Measurements from ENCODE around the gene SERPINB4. TPM values are rescaled to one million over a fixed set of nuclear protein-coding genes. Genes with fewer than 3 reads are reported as not detected.
"Not testable (repeated sequence)": the region's sequence is repeated elsewhere in the genome, so short reads cannot be mapped to it uniquely, and the experiment has no call there.

The SERPINB4 gene
- total and polyA plus RNA-seq, 2 donors (not counting 1 experiment from before 2014, with no cell fraction given): not detected

GRCh38 chr18:63664571-63664970, 20.5 kb upstream of the SERPINB4 start:
- Mint-ChIP-seq H3K4me1 (no peaks in the 10 kb centered on the region), H3K27ac (no peak overlapping the region), H3K9me3 (ENCODE audit: insufficient read depth) (peaks cover 12% of the 10 kb centered on the region), H3K27me3 (peaks cover 5% of the 10 kb centered on the region), H3K4me3 (no peak overlapping the region)
- TF ChIP-seq EZH2 (IDR thresholded peaks at IDR 0.05; ENCODE audit: borderline replicate concordance, insufficient read depth, low read depth, low read length, poor library complexity, severe bottlenecking): no peak
- no peak for TF ChIP-seq CTCF (IDR thresholded peaks at IDR 0.05)
- WGBS (ENCODE audit: insufficient coverage): 86% methylated on average over 1 of the region's 1 CpG
- Histone ChIP-seq H3K4me2 (replicated peaks; ENCODE audit: low read depth, low read length, poor library complexity, severe bottlenecking) (no peak overlapping the region), H4K20me1 (ENCODE audit: control insufficient read depth, insufficient read depth, low read length, poor library complexity, severe bottlenecking) (no peaks in the 10 kb centered on the region), H3K36me3 (replicated peaks in 1 of 2; ENCODE audit: control extremely low read depth in 1 of 2, control insufficient read depth in 1 of 2, extremely low read depth in 1 of 2, insufficient read depth in 2 of 2, low read length in 1 of 2) (no peaks in the 10 kb centered on the region), H3K4me3 (ENCODE audit: control extremely low read depth in 1 of 5, extremely low read depth in 1 of 5, insufficient read depth in 1 of 5, low read depth in 2 of 5, low read length in 4 of 5) (no peak overlapping the region), H3K27me3 (replicated peaks in 1 of 4; ENCODE audit: control extremely low read depth in 1 of 4, control insufficient read depth in 3 of 4, insufficient read depth in 4 of 4, low read length in 3 of 4) (no peaks in the 10 kb centered on the region), H3K9ac (ENCODE audit: low read length) (no peak overlapping the region), H2AFZ (ENCODE audit: insufficient read depth, low read depth, low read length, poor library complexity, severe bottlenecking) (no peak overlapping the region), H3K27ac (ENCODE audit: low read length in 2 of 2) (no peak overlapping the region), H3K4me1 (ENCODE audit: control insufficient read depth in 2 of 2, insufficient read depth in 2 of 2, low read length in 2 of 2) (no peaks in the 10 kb centered on the region), H3K79me2 (ENCODE audit: control insufficient read depth, insufficient read depth, low read length) (no peaks in the 10 kb centered on the region), H3K9me3 (ENCODE audit: control extremely low read depth in 1 of 3, control insufficient read depth in 2 of 3, insufficient read depth in 1 of 3, low read length in 2 of 3) (peaks cover 0 to 2% (median 0%) of the 10 kb centered on the region in 3 donors)
- ATAC-seq (ENCODE audit: low read depth): no peak
- POLR2A ChIA-PET: no interaction called here
- no peak for DNase-seq
- intact Hi-C loops (cut with micrococcal nuclease): no loop called here
- CTCF ChIA-PET: no interaction called here

- WGBS (ENCODE audit: insufficient coverage): no CpG with 5 or more reads among the region's 3 CpGs
- intact Hi-C loops (cut with micrococcal nuclease): not testable (repeated sequence)
Observed at GRCh38 chr18:63661750-63662149, 17.7 kb upstream of the SERPINB4 start, which contains the start of gene SERPINB3. Gene SERPINB3, minus strand, starts transcription at chr18:63661893. Its CDS starts 677 bp downstream, at chr18:63661216.

GRCh38 chr18:63658920-63659319, 14.9 kb upstream of the SERPINB4 start:
- H4K20me1 ChIP-seq (ENCODE audit: control insufficient read depth, insufficient read depth, low read length, poor library complexity, severe bottlenecking); H3K27ac ChIP-seq (ENCODE audit: low read length in 2 of 2); ATAC-seq (ENCODE audit: low read depth); CTCF ChIA-PET; H3K4me1 ChIP-seq (ENCODE audit: control insufficient read depth in 2 of 2, insufficient read depth in 2 of 2, low read length in 2 of 2); H3K4me3 Mint-ChIP-seq; H3K9me3 Mint-ChIP-seq (ENCODE audit: insufficient read depth); H3K27me3 Mint-ChIP-seq; H2AFZ ChIP-seq (ENCODE audit: insufficient read depth, low read depth, low read length, poor library complexity, severe bottlenecking); H3K79me2 ChIP-seq (ENCODE audit: control insufficient read depth, insufficient read depth, low read length); H3K9ac ChIP-seq (ENCODE audit: low read length); H3K36me3 ChIP-seq (replicated peaks in 1 of 2; ENCODE audit: control extremely low read depth in 1 of 2, control insufficient read depth in 1 of 2, extremely low read depth in 1 of 2, insufficient read depth in 2 of 2, low read length in 1 of 2); H3K9me3 ChIP-seq (ENCODE audit: control extremely low read depth in 1 of 3, control insufficient read depth in 2 of 3, insufficient read depth in 1 of 3, low read length in 2 of 3); DNase-seq; H3K4me3 ChIP-seq (ENCODE audit: control extremely low read depth in 1 of 5, extremely low read depth in 1 of 5, insufficient read depth in 1 of 5, low read depth in 2 of 5, low read length in 4 of 5); intact Hi-C loops (cut with micrococcal nuclease); H3K4me1 Mint-ChIP-seq; H3K27ac Mint-ChIP-seq; H3K27me3 ChIP-seq (replicated peaks in 1 of 4; ENCODE audit: control extremely low read depth in 1 of 4, control insufficient read depth in 3 of 4, insufficient read depth in 4 of 4, low read length in 3 of 4); POLR2A ChIA-PET; H3K4me2 ChIP-seq (replicated peaks; ENCODE audit: low read depth, low read length, poor library complexity, severe bottlenecking): not testable (repeated sequence)
- 80% methylated on average over 1 of the region's 4 CpGs for WGBS (ENCODE audit: insufficient coverage)

More at GRCh38 chr18:63661750-63662149, 17.7 kb upstream of the SERPINB4 start, which contains the start of gene SERPINB3:
- H3K9ac ChIP-seq (ENCODE audit: low read length); H3K27me3 Mint-ChIP-seq; H3K27me3 ChIP-seq (replicated peaks in 1 of 4; ENCODE audit: control extremely low read depth in 1 of 4, control insufficient read depth in 3 of 4, insufficient read depth in 4 of 4, low read length in 3 of 4); H3K4me3 ChIP-seq (ENCODE audit: control extremely low read depth in 1 of 5, extremely low read depth in 1 of 5, insufficient read depth in 1 of 5, low read depth in 2 of 5, low read length in 4 of 5); DNase-seq; H3K9me3 ChIP-seq (ENCODE audit: control extremely low read depth in 1 of 3, control insufficient read depth in 2 of 3, insufficient read depth in 1 of 3, low read length in 2 of 3); H2AFZ ChIP-seq (ENCODE audit: insufficient read depth, low read depth, low read length, poor library complexity, severe bottlenecking); POLR2A ChIA-PET; H3K9me3 Mint-ChIP-seq (ENCODE audit: insufficient read depth); H3K36me3 ChIP-seq (replicated peaks in 1 of 2; ENCODE audit: control extremely low read depth in 1 of 2, control insufficient read depth in 1 of 2, extremely low read depth in 1 of 2, insufficient read depth in 2 of 2, low read length in 1 of 2); H3K79me2 ChIP-seq (ENCODE audit: control insufficient read depth, insufficient read depth, low read length); CTCF ChIA-PET; H4K20me1 ChIP-seq (ENCODE audit: control insufficient read depth, insufficient read depth, low read length, poor library complexity, severe bottlenecking); H3K4me1 ChIP-seq (ENCODE audit: control insufficient read depth in 2 of 2, insufficient read depth in 2 of 2, low read length in 2 of 2); H3K4me3 Mint-ChIP-seq; H3K27ac Mint-ChIP-seq; ATAC-seq (ENCODE audit: low read depth); H3K4me2 ChIP-seq (replicated peaks; ENCODE audit: low read depth, low read length, poor library complexity, severe bottlenecking); H3K27ac ChIP-seq (ENCODE audit: low read length in 2 of 2); H3K4me1 Mint-ChIP-seq: not testable (repeated sequence)
